Pancreas (tissue), 10 donors: ENCODE results near the gene MAST2. TPM values are rescaled to one million over a fixed set of nuclear protein-coding genes. Genes with fewer than 3 reads are reported as not detected.
"Not testable (repeated sequence)": the region's sequence is repeated elsewhere in the genome, so short reads cannot be mapped to it uniquely, and the experiment has no call there.

Source experiments
- ATAC-seq, 4 donors: fragments of 200-7000 bp; cut with Tn5 transposase; one replicate each; pipeline versions ENCODE4 v1.8.0 to v1.9.1; 2020; ENCODE audit warnings: mild to moderate bottlenecking in 4 of 4, moderate library complexity in 4 of 4
- DNase-seq, 6 donors: peaks; one replicate each; pipeline ENCODE4 v3.0.0-alpha.2; 2020
- FAIRE-seq: peaks from 2 replicates; lab custom pipeline; 2012; peaks lifted over from hg19 to GRCh38; lab: Jason Lieb, UNC
- H3K27ac ChIP-seq, 4 donors: fragments of 200-600 bp; sonication (generic); 1 replicate in 3 of 4; 2 replicates in 1 of 4; pipeline versions ENCODE4 v1.5.0 to v1.8.0; 2020
- H3K27me3 ChIP-seq, 4 donors: fragments of 200-600 bp; one replicate each; pipeline ENCODE4 v1.8.0; 2021
- H3K36me3 ChIP-seq, 3 donors: fragments of 200-600 bp; sonication (generic) in 1 of 3; one replicate each; pipeline versions ENCODE4 v1.5.0 to v1.8.0; 2020 to 2021
- H3K4me1 ChIP-seq, 3 donors: fragments of 200-600 bp; one replicate each; pipeline ENCODE4 v1.8.0; 2021
- H3K4me3 ChIP-seq, 4 donors: fragments of 200-600 bp; sonication (generic) in 2 of 4; one replicate each; pipeline versions ENCODE4 v1.5.0 to v1.8.0; 2020 to 2021
- H3K9me3 ChIP-seq, 4 donors: fragments of 200-600 bp; one replicate each; pipeline ENCODE4 v1.8.0; 2021
- WGBS, 2 donors: extraction: QIAGEN DNeasy Blood & Tissue Kit; methylation state at CpG; one replicate each; pipeline ENCODE4 v1.1.7; 2013; 5-methylcytosine and 5-hydroxymethylcytosine counted together
- intact Hi-C, 3 donors: fragments of 100-400 bp; cut with DNase I; formaldehyde crosslinking; loops; one replicate each; pipeline versions ENCODE4 v1.11.1 to v1.14.2; 2022
- polyA plus RNA-seq, 2 donors: library from polyadenylated mRNA; stranded (reverse); fragments of 200-250 nt; gene quantifications; one replicate each; pipeline ENCODE4 v1.2.3, GENCODE V29; 2013
- total RNA-seq, 6 donors: library from RNA; stranded (reverse); fragmentation: NEBNext Ultra II Directional in 4 of 6; extraction: Animal tissue kit (Norgen Biotek cat#: 25700) in 4 of 6; gene quantifications; one replicate each; pipeline versions ENCODE4 v1.2.1 to v1.2.4, GENCODE V29; 2021 to 2023
- TF ChIP-seq, protein P1 (sequence below), 4 donors: fragments of 200-600 bp; sonication (generic) in 3 of 4; IDR thresholded peaks; one replicate each; pipeline versions ENCODE4 v1.5.0 to v1.8.0; 2021; ENCODE audit warnings: antibody characterized with exemption in 4 of 4
- donor health status: healthy with polysubstance abuse.
- donor health status: DM: no; HTN: no; CAD: no; lungs with moderate emphysema.
- donor health status: DM: no; HTN: no; CAD: no.
- donor health status: control.
- donor health status: control.
- donor health status: Bipolar disorder and iron deficiency.
- donor health status: DM: yes; HTN: yes; CAD: no.
- donor health status: DM: no; HTN: no; CAD: no.
- donor health status: DM: no; HTN: no; CAD: no.
- donor health status: DM: yes; HTN: yes; CAD: no.

Gene MAST2
- total and polyA plus RNA-seq, 8 donors = 5.1 to 14.5 (median 7.7) TPM

DNA sequence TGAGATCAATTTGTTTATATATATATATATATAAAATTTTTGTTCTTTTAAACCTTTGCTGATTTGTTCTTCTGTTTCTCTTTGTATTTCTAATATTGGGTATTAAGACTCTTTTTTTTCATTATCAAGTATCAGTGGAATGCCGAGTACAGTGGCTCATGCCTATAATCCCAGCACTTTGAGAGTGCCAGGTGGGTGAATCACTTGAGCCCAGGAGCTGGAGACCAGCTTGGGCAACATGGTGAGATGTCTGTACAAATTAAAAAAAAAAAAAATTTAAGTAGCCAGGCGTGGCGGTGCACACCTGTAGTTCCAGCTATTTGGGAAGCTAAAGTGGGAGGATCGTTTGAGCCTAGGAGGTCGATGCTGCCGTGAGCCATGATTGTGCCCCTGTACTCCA lies 67.1 kb downstream of the MAST2 start:
- H3K4me1 ChIP-seq = no peaks in the 10 kb centered on the region
- no peak overlapping the region for H3K4me3 ChIP-seq
- H3K27ac ChIP-seq = no peak overlapping the region
- no peaks in the 10 kb centered on the region for H3K27me3 ChIP-seq
- WGBS, 2 donors = 99% methylated on average over 6 of the region's 6 CpGs
- H3K9me3 ChIP-seq = no peaks in the 10 kb centered on the region
- DNase-seq (no peak), ATAC-seq (no peak), FAIRE-seq (no peak)
- intact Hi-C loops = loop anchor here in 1 of 3 donors (10.0 kb wide), 1 partner anchor 356 kb away; no protein-coding TSS in a partner anchor
- no peaks in the 10 kb centered on the region for H3K36me3 ChIP-seq
- TF ChIP-seq, protein P1, sequence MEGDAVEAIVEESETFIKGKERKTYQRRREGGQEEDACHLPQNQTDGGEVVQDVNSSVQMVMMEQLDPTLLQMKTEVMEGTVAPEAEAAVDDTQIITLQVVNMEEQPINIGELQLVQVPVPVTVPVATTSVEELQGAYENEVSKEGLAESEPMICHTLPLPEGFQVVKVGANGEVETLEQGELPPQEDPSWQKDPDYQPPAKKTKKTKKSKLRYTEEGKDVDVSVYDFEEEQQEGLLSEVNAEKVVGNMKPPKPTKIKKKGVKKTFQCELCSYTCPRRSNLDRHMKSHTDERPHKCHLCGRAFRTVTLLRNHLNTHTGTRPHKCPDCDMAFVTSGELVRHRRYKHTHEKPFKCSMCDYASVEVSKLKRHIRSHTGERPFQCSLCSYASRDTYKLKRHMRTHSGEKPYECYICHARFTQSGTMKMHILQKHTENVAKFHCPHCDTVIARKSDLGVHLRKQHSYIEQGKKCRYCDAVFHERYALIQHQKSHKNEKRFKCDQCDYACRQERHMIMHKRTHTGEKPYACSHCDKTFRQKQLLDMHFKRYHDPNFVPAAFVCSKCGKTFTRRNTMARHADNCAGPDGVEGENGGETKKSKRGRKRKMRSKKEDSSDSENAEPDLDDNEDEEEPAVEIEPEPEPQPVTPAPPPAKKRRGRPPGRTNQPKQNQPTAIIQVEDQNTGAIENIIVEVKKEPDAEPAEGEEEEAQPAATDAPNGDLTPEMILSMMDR (IDR thresholded peaks at IDR 0.05) = no peak

DNA sequence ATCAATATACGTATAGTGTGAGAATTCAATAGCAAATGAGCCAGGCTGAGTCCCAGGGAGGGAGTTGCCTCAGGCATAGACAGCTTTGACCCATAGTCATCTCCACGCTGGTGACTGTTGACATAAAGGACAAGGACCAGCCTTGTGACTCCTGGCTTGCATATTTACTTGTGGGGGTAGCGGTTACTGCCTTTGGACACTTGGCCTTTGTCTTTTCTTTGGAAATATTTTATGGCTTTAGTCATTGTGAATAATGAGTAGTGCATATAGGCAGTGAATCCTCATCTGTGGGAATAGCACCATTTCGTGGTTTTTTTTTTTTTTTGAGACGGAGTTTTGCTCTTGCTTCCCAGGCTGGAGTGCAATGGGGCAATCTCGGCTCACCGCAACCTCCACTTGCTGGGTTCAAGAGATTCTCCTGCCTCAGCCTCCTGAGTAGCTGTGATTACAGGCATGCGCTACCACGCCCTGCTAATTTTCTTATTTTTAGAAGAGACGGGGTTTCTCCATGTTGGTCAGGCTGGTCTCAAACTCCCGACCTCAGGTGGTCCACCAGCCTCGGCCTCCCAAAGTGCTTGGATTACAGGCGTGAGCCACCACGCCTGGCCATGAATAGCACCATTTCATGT lies 68.9 kb downstream of the MAST2 start:
- not testable (repeated sequence) for FAIRE-seq, H3K27me3 ChIP-seq, DNase-seq, ATAC-seq, H3K4me3 ChIP-seq, H3K36me3 ChIP-seq, H3K9me3 ChIP-seq, H3K27ac ChIP-seq, H3K4me1 ChIP-seq
- intact Hi-C loops = loop anchor here in 1 of 3 donors (10.0 kb wide), 1 partner anchor 357 kb away; no protein-coding TSS in a partner anchor
- WGBS, 2 donors = 94 to 96% methylated on average over 14 of the region's 14 CpGs

DNA sequence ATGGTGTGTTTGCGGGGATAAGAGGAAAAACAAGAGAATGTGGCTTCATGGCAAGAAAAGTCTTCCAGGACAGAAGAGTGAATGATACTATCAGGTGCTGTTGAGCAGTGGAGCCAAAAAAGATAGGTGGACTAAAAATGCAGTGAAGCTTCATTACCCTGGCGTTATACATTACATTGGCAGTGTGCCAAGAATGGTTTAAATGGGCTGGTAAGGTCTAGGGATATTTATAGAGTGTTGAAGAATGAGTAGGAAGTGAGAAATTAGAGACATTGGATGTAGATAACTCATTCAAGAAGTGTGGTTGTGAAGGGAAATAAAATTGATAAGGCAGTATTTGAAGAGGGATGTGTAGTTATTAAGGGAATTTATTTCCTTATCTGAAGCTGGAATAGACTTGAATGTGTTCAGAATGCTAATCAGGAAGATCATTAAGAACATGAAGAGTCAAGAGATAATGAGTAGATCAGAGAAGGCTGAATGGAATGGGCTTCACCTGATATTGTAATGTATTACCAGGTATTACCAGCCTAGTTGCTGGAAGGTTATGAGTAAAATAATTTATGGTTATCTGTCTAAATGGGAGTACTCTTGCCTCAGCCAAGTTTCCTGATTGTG lies 72.7 kb downstream of the MAST2 start:
- intact Hi-C loops = loop anchor here in 1 of 3 donors (10.0 kb wide), 1 partner anchor 361 kb away; no protein-coding TSS in a partner anchor
- WGBS, 2 donors = 73% methylated on average over 2 of the region's 2 CpGs
- Histone ChIP-seq H3K27ac (no peak overlapping the region), H3K4me1 (no peaks in the 10 kb centered on the region), H3K36me3 (no peaks in the 10 kb centered on the region), H3K9me3 (no peaks in the 10 kb centered on the region), H3K27me3 (no peaks in the 10 kb centered on the region), H3K4me3 (no peak overlapping the region)
- TF ChIP-seq, protein P1 (IDR thresholded peaks at IDR 0.05) = no peak
- no peak for ATAC-seq
- no peak for DNase-seq
- FAIRE-seq = no peak

DNA sequence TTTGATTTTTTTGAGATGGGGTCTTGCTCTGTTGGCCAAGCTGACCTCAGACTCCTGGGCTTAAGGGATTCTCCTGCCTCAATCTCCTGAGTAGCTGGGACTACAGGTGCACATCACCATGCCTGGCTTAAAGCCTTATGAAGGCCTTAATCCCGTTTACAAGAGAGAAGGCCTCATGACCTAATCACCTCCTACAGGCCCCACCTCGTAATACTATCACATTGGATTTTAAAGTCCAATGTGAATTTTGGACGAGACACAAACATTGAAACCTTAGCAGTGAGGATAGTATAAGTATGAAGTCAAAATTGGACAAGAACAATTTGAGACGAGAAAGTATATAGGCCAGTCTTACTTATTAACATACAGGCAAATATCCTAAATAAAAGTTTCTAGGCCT lies 73.9 kb downstream of the MAST2 start:
- H3K9me3 ChIP-seq = no peaks in the 10 kb centered on the region
- DNase-seq = no peak
- H3K36me3 ChIP-seq = no peaks in the 10 kb centered on the region
- ATAC-seq = no peak
- H3K4me1 ChIP-seq = no peaks in the 10 kb centered on the region
- intact Hi-C loops = loop anchor here in 1 of 3 donors (10.0 kb wide), 1 partner anchor 362 kb away; no protein-coding TSS in a partner anchor
- H3K27ac ChIP-seq = no peak overlapping the region
- TF ChIP-seq, protein P1 (IDR thresholded peaks at IDR 0.05) = no peak
- H3K4me3 ChIP-seq = no peak overlapping the region
- 87 to 88% methylated on average over 4 of the region's 4 CpGs for WGBS, 2 donors
- FAIRE-seq = no peak
- no peaks in the 10 kb centered on the region for H3K27me3 ChIP-seq

DNA sequence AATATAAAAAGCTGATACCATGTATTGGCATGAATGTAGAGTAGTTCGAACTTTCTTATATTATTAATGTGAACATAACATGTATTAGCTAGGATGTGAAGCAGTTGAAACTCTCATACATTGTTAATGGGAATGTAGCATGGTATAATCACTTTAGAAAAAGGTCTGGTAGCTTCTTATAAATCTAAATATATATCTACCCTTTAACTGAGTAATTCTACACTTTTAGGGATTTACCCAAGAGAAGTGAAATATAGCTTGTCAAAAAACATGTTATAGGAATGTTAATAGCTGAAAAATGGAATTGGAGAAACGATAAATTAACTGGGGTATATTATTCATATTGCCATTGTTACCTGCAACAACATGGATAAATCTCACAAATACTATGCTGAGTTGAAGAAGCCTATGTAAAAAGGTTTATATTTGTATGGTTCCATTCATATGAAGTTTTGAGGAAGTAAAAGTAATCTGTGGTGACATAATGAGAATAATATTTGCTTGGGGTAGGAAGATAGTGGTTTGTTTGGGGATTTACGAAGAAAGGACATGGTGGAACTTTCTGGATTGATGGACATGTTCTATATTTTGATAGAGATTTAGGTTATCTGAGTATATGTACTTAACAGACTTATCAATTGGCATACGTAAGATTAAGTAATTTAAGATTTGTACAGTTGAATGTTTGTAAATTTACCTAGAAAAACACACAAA lies 76.6 kb downstream of the MAST2 start:
- intact Hi-C loops = loop anchor here in 1 of 3 donors (10.0 kb wide), 1 partner anchor 365 kb away; no protein-coding TSS in a partner anchor
- ATAC-seq = no peak
- H3K27ac ChIP-seq = no peak overlapping the region

More for the DNA sequence above, 76.6 kb downstream of the MAST2 start:
- H3K27me3 ChIP-seq = no peaks in the 10 kb centered on the region
- H3K9me3 ChIP-seq = no peaks in the 10 kb centered on the region
- H3K36me3 ChIP-seq = no peaks in the 10 kb centered on the region
- DNase-seq = no peak
- no peak for FAIRE-seq
- 56 to 59% methylated on average over 4 of the region's 4 CpGs for WGBS, 2 donors
- no peaks in the 10 kb centered on the region for H3K4me1 ChIP-seq
- no peak overlapping the region for H3K4me3 ChIP-seq
- TF ChIP-seq, protein P1 (IDR thresholded peaks at IDR 0.05) = no peak
